Immature natural killer cell (primary cell): Measurements from ENCODE around the gene FGF2. TPM values are rescaled to one million over a fixed set of nuclear protein-coding genes. Genes with fewer than 3 reads are reported as not detected.
"Not testable (repeated sequence)": the region's sequence is repeated elsewhere in the genome, so short reads cannot be mapped to it uniquely, and the experiment has no call there.

Experiments
- DNase-seq, 3 donors: peaks; one replicate each; pipeline ENCODE4 v3.0.0; 2022; ENCODE audit warnings: mixed read lengths in 1 of 3
- H3K27ac Mint-ChIP-seq, 6 donors: one replicate each; pipeline ENCODE4 v1.8.0; 2020; ENCODE audit warnings: mixed read lengths in 6 of 6, mild to moderate bottlenecking in 5 of 6, inconsistent platforms in 4 of 6, moderate library complexity in 3 of 6
- H3K27me3 Mint-ChIP-seq, 3 donors: one replicate each; pipeline ENCODE4 v1.8.0; 2020 to 2021; ENCODE audit warnings: low read depth in 3 of 3, mild to moderate bottlenecking in 3 of 3, mixed read lengths in 3 of 3, moderate library complexity in 3 of 3, inconsistent platforms in 1 of 3
- H3K36me3 Mint-ChIP-seq, 3 donors: one replicate each; pipeline ENCODE4 v1.8.0; 2020; ENCODE audit warnings: mixed read lengths in 3 of 3, inconsistent platforms in 2 of 3, mild to moderate bottlenecking in 2 of 3
- H3K4me1 Mint-ChIP-seq, 2 donors: one replicate each; pipeline ENCODE4 v1.8.0; 2020; ENCODE audit warnings: inconsistent platforms in 2 of 2, mild to moderate bottlenecking in 2 of 2, mixed read lengths in 2 of 2, moderate library complexity in 1 of 2
- H3K4me3 Mint-ChIP-seq, 5 donors: one replicate each; pipeline ENCODE4 v1.8.0; 2020; ENCODE audit warnings: mild to moderate bottlenecking in 5 of 5, mixed read lengths in 5 of 5, inconsistent platforms in 3 of 5, moderate library complexity in 3 of 5
- H3K9me3 Mint-ChIP-seq, 6 donors: one replicate each; pipeline ENCODE4 v1.8.0; 2020; ENCODE audit warnings: mild to moderate bottlenecking in 6 of 6, mixed read lengths in 6 of 6, inconsistent platforms in 4 of 6, moderate library complexity in 3 of 6
- polyA plus RNA-seq, 3 donors: library from polyadenylated mRNA; unstranded; fragments of 300-500 nt; fragmentation: Illumina TruSeq; gene quantifications; one replicate each; pipeline ENCODE4 v1.2.3, GENCODE V29; 2021

The FGF2 gene
- polyA plus RNA-seq, 3 donors from 2014 or later: not detected

GRCh38 chr4:122797405-122798094 lies 29.1 kb upstream of the FGF2 start:
- H3K27me3 Mint-ChIP-seq: peaks cover 0 to 3% (median 0%) of the 10 kb centered on the region in 3 donors
- no peaks in the 10 kb centered on the region for H3K4me1 Mint-ChIP-seq
- DNase-seq: no peak
- H3K4me3 Mint-ChIP-seq: no peak overlapping the region
- peaks cover 0 to 3% (median 0%) of the 10 kb centered on the region in 3 donors for H3K36me3 Mint-ChIP-seq
- no peaks in the 10 kb centered on the region for H3K9me3 Mint-ChIP-seq
- H3K27ac Mint-ChIP-seq: no peak overlapping the region

GRCh38 chr4:122798101-122798500 lies 28.5 kb upstream of the FGF2 start:
- Mint-ChIP-seq H3K9me3 (no peaks in the 10 kb centered on the region), H3K27ac (no peak overlapping the region), H3K27me3 (peaks cover 0 to 3% (median 0%) of the 10 kb centered on the region in 3 donors), H3K4me3 (no peak overlapping the region), H3K36me3 (peaks cover 0 to 3% (median 0%) of the 10 kb centered on the region in 3 donors), H3K4me1 (no peaks in the 10 kb centered on the region)
- DNase-seq: no peak

DNA sequence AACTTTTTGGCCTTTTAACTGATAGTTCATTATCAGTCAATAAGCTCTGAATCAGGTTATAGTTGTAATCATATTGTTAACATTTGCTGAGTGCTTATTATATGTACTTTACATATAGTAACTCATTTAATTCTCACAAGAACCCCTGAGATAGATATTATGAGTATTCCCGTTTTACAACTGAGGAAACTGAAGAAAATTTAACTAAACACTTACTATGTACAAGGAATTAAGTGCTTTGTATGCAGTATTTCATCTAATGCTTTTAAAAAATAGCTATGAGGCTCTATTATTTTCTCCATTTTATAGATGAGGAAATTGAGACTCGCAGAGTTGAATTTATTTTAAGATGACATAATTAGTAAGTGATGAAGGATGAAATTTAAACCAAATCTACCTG lies 27.7 kb upstream of the FGF2 start:
- Mint-ChIP-seq H3K27me3 (peaks cover 0 to 3% (median 0%) of the 10 kb centered on the region in 3 donors), H3K36me3 (peaks cover 0 to 3% (median 0%) of the 10 kb centered on the region in 3 donors), H3K4me3 (no peak overlapping the region), H3K27ac (no peak overlapping the region), H3K4me1 (no peaks in the 10 kb centered on the region), H3K9me3 (no peaks in the 10 kb centered on the region)
- no peak for DNase-seq

DNA sequence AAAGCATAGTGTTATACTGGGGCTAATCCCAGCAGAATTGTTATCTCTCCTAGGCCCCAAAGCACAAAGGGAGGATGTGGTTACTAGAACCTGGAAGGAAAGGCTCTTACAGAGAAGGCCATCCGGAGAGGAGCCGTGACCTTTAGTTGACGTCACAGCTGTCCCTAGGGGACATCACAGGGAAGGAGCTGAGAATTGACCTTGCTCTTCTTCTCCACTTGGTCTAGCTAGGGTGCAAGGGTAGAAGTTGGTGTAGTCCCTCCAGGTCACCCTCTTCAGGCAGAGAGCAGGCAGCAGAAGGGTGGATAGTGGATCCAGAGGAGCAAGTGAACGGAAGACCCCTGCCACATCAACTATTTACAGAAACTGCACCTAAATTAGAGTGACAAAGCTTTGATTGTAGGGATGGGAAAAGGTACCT lies 22.8 kb upstream of the FGF2 start:
- H3K27me3 Mint-ChIP-seq: peaks cover 0 to 6% (median 0%) of the 10 kb centered on the region in 3 donors
- peaks cover 0 to 3% (median 0%) of the 10 kb centered on the region in 3 donors for H3K36me3 Mint-ChIP-seq
- no peaks in the 10 kb centered on the region for H3K4me1 Mint-ChIP-seq
- DNase-seq: no peak
- H3K27ac Mint-ChIP-seq: no peak overlapping the region
- no peak overlapping the region for H3K4me3 Mint-ChIP-seq
- H3K9me3 Mint-ChIP-seq: no peaks in the 10 kb centered on the region

DNA sequence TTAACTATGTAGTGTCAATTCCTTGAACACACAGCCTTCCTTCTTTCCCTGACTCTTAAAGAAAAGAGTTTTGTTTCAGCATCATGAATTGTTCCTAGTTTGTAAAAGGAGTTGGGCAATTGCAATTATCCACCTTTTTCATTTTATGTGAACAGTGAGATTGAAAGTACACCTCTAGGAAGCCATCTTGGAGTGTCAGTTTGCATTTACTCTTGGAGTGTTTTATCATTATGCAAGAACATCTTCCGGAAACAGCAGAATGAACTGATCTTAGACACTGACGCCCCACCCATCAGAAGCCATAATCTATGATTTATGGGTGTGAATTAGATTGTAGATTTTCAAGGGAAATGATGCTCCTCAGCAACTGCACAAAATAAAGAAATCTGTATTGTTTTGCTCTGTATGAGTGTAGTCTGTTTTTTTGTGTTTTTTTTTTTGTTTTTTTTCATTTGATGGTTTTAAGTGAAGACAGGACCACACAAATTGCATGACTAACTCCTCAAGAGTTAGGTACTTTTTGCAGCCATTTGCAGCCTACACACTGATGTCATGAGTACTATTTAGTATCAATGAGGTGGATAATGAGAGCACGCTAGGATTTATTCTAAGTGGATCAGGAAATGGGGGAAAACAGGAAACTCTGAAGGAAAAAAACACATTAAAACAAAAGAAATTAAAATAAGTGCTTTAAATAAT lies 19.5 kb upstream of the FGF2 start:
- no peak overlapping the region for H3K27ac Mint-ChIP-seq
- H3K4me1 Mint-ChIP-seq: no peaks in the 10 kb centered on the region
- no peak for DNase-seq
- peaks cover 0 to 4% (median 2%) of the 10 kb centered on the region in 3 donors for H3K27me3 Mint-ChIP-seq
- no peaks in the 10 kb centered on the region for H3K9me3 Mint-ChIP-seq
- H3K4me3 Mint-ChIP-seq: no peak overlapping the region
- H3K36me3 Mint-ChIP-seq: no peaks in the 10 kb centered on the region

DNA sequence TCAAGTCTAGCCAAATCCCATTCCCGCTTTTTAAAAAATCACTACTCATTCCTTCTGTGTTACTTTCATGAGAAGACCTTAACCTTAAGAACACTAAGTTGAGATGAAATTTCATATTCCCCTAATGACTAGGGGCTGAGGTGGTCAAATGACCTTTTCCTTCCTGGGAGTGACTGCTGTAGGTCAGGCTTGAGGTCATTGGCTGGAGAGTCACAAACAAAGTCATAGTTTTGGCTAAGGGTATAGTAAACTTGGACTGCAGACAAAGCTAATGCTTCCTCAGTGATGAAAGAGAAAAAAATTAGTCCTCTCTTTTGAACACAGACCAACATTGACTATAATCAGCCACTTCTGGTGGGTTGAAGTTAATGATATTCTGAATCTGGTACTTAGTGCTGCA lies 16.0 kb upstream of the FGF2 start:
- Mint-ChIP-seq H3K27ac (no peak overlapping the region), H3K27me3 (peaks cover 0 to 4% (median 2%) of the 10 kb centered on the region in 3 donors), H3K4me3 (no peak overlapping the region), H3K9me3 (no peaks in the 10 kb centered on the region), H3K36me3 (no peaks in the 10 kb centered on the region), H3K4me1 (peaks cover 0 to 6% of the 10 kb centered on the region in 2 donors)
- no peak for DNase-seq

DNA sequence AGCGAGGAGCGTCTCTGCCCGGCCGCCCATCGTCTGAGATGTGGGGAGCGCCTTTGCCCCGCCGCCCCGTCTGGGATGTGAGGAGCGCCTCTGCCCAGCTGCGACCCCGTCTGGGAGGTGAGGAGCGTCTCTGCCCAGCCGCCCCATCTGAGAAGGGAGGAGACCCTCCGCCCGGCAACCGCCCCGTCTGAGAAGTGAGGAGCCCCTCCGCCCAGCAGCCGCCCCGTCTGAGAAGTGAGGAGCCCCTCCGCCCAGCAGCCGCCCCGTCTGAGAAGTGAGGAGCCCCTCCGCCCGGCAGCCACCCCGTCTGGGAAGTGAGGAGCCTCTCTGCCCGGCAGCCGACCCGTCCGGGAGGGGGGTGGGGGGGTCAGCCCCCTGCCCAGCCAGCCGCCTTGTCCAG lies 14.8 kb upstream of the FGF2 start:
- not testable (repeated sequence) for H3K9me3 Mint-ChIP-seq, H3K27me3 Mint-ChIP-seq, H3K4me1 Mint-ChIP-seq, H3K27ac Mint-ChIP-seq, H3K36me3 Mint-ChIP-seq, H3K4me3 Mint-ChIP-seq, DNase-seq

- H3K27me3 Mint-ChIP-seq, H3K4me1 Mint-ChIP-seq, H3K27ac Mint-ChIP-seq, DNase-seq, H3K4me3 Mint-ChIP-seq, H3K36me3 Mint-ChIP-seq, H3K9me3 Mint-ChIP-seq: not testable (repeated sequence)
These were observed 13.8 kb upstream of the FGF2 start for GRCh38 chr4:122812823-122813222.

- H3K9me3 Mint-ChIP-seq: no peaks in the 10 kb centered on the region
- no peak overlapping the region for H3K4me3 Mint-ChIP-seq
These were observed 12.2 kb upstream of the FGF2 start for GRCh38 chr4:122814426-122814825.

DNA sequence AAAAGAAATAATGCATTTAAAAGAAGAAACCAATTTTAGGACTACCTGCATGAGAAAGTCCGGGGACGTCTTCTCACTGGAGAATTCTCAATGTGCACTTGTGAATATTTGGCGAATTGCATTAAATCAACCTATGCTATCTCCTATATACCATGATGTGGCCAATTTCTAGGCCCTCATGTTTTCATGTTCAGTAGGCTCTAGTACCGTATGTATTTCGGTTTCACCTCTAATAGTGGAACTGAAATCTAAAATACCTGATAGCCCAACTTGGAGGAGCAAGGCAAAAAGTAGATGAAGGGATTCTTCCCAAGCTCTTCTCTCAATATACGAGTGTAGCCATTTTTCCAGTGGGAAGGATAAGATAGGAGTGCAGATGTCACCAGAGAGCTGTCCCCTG lies 11.4 kb upstream of the FGF2 start:
- Mint-ChIP-seq H3K27ac (no peak overlapping the region), H3K4me3 (no peak overlapping the region), H3K9me3 (no peaks in the 10 kb centered on the region), H3K36me3 (no peaks in the 10 kb centered on the region), H3K4me1 (peaks cover 0 to 6% of the 10 kb centered on the region in 2 donors), H3K27me3 (peaks cover 2 to 4% (median 4%) of the 10 kb centered on the region in 3 donors)
- DNase-seq: no peak

More at GRCh38 chr4:122814426-122814825, 12.2 kb upstream of the FGF2 start:
- Mint-ChIP-seq H3K4me1 (peaks cover 0 to 6% of the 10 kb centered on the region in 2 donors), H3K27ac (no peak overlapping the region), H3K36me3 (no peaks in the 10 kb centered on the region), H3K27me3 (peaks cover 2 to 4% (median 2%) of the 10 kb centered on the region in 3 donors)
- no peak for DNase-seq

GRCh38 chr4:122816476-122816875 lies 10.2 kb upstream of the FGF2 start:
- Mint-ChIP-seq H3K36me3 (no peaks in the 10 kb centered on the region), H3K4me1 (peaks cover 0 to 6% of the 10 kb centered on the region in 2 donors), H3K4me3 (no peak overlapping the region), H3K27ac (no peak overlapping the region), H3K27me3 (peaks cover 0 to 7% (median 6%) of the 10 kb centered on the region in 3 donors), H3K9me3 (no peaks in the 10 kb centered on the region)
- DNase-seq: no peak

DNA sequence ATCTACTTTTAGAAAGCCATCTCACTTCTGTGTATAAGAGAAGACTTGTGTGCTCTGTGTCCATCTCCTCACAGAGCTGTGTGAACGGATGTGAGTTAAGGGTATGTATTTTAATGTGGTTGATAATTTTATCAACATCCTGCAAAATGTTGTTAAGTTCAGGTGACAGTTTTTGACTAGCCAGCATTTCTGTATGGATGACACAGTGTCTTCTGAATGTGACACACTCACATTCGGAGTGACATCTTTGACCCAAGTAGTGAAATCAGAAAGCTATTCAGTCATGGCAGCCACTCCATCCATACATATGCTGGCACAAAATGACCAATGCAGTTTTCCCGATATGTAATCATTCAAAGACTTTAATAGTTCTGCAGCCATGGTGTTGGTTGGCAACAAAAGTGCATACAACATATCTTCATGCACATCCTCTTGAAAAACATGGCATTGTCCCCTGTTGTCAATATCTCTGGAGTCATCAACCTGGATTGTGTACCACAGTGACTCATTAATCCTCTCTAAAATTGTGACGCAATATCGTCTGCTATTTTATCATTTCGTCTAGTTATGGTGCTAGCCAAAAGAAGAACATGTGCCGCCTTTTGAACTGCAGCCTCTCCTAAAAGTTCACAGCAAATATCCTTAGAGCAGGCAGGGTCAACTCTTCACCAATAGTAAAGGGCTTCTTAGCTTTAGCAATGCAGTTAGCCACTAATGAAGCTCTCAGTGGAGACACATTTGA lies 6.8 kb upstream of the FGF2 start:
- H3K27ac Mint-ChIP-seq: no peak overlapping the region
- peaks cover 2 to 15% (median 13%) of the 10 kb centered on the region in 3 donors for H3K27me3 Mint-ChIP-seq
- H3K9me3 Mint-ChIP-seq: no peaks in the 10 kb centered on the region
- no peaks in the 10 kb centered on the region for H3K4me1 Mint-ChIP-seq
- H3K4me3 Mint-ChIP-seq: no peak overlapping the region
- no peak for DNase-seq
- no peaks in the 10 kb centered on the region for H3K36me3 Mint-ChIP-seq

- no peaks in the 10 kb centered on the region for H3K9me3 Mint-ChIP-seq
- no peaks in the 10 kb centered on the region for H3K4me1 Mint-ChIP-seq
- peaks cover 2 to 16% (median 13%) of the 10 kb centered on the region in 3 donors for H3K27me3 Mint-ChIP-seq
- no peak overlapping the region for H3K4me3 Mint-ChIP-seq
- H3K36me3 Mint-ChIP-seq: no peaks in the 10 kb centered on the region
- H3K27ac Mint-ChIP-seq: no peak overlapping the region
- DNase-seq: no peak
These were observed 5.5 kb upstream of the FGF2 start for GRCh38 chr4:122821092-122821491.

GRCh38 chr4:122822466-122822865 lies 4.2 kb upstream of the FGF2 start:
- Mint-ChIP-seq H3K27ac (no peak overlapping the region), H3K4me1 (peaks cover 1 to 2% of the 10 kb centered on the region in 2 donors), H3K4me3 (no peak overlapping the region), H3K9me3 (no peaks in the 10 kb centered on the region), H3K36me3 (no peaks in the 10 kb centered on the region), H3K27me3 (peaks cover 4 to 21% (median 11%) of the 10 kb centered on the region in 3 donors)
- no peak for DNase-seq
